Left ventricle myocardium inferior (tissue), 1 donor: ENCODE measurements around the gene RBBP6. TPM values are rescaled to one million over a fixed set of nuclear protein-coding genes. Genes with fewer than 3 reads are reported as not detected.
"Not testable (repeated sequence)": the region's sequence is repeated elsewhere in the genome, so short reads cannot be mapped to it uniquely, and the experiment has no call there.

Experiments used
- DNase-seq: peaks from one replicate; pipeline ENCODE4 v3.0.0-alpha.2; 2020
- H3K27ac ChIP-seq: fragments of 200-600 bp; replicated peaks from 2 replicates; pipeline ENCODE4 v1.8.0; 2021
- H3K27me3 ChIP-seq: fragments of 200-600 bp; 2 replicates; pipeline ENCODE4 v1.8.0; 2021; ENCODE audit warnings: low read depth
- H3K36me3 ChIP-seq: fragments of 200-600 bp; 2 replicates; pipeline ENCODE4 v1.8.0; 2021
- H3K4me1 ChIP-seq: fragments of 200-600 bp; 2 replicates; pipeline ENCODE4 v1.8.0; 2021
- H3K4me3 ChIP-seq: fragments of 200-600 bp; 2 replicates; pipeline ENCODE4 v1.8.0; 2021; ENCODE audit warnings: mild to moderate bottlenecking, moderate library complexity
- H3K9me3 ChIP-seq: fragments of 200-600 bp; replicated peaks from 2 replicates; pipeline ENCODE4 v1.8.0; 2021
- intact Hi-C: fragments of 100-400 bp; cut with micrococcal nuclease; formaldehyde crosslinking; loops from one replicate; pipeline ENCODE4 v1.11.0; 2022
- total RNA-seq: library from RNA; stranded (reverse); fragmentation: NEBNext Ultra II Directional; extraction: Animal tissue kit (Norgen Biotek cat#: 25700); gene quantifications from one replicate; pipeline ENCODE4 v1.2.1, GENCODE V29; 2021
- TF ChIP-seq, protein P1 (sequence below): fragments of 200-600 bp; IDR thresholded peaks from 2 replicates; pipeline ENCODE4 v1.8.0; 2021; ENCODE audit warnings: antibody characterized with exemption, mild to moderate bottlenecking, borderline replicate concordance
- donor health status: DM: no; HTN: yes; CAD: no; lungs with severe emphysema.

RBBP6 gene
- total RNA-seq, 1 donor from 2014 or later = 33.4 TPM

DNA sequence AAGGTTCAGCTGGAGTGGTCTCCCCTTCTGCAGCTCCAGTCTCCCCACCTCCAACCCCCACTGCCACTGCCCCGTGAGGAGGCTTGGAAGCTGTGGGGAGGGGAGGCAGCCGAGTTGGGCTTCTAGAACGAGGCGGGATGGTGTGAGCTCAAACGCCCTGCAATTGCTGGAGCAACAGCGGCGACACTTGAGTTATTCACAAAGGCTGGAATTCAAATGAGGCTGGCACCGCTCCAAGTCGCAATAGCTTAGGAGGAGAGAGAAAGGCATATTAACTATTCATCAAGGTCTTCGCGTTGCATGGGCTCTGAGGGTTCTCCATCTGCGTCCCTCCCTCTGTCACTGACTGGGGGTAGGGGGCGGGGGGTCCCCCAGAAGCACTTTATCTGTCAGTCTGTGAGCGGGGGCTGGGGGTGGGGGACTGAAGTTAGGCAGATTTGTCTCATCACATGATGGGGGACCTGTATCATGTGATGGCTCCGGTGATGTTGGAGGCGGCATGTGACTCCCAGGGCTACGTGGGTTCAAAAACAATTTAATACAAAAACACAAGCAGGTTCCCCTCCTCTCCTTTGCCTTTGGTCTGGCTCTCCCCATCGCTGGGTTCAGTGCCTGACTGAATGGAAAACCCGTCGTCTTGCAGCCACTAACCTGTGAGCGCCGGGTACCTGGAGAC lies 70.5 kb downstream of the RBBP6 start:
- peak; percentile 35 for DNase-seq
- Histone ChIP-seq H3K4me1 (peaks cover 13% of the 10 kb centered on the region), H3K9me3 (no peaks in the 10 kb centered on the region), H3K4me3 (peak overlapping the region; percentile 55), H3K27me3 (peaks cover 49% of the 10 kb centered on the region), H3K36me3 (no peaks in the 10 kb centered on the region), H3K27ac (no peak overlapping the region)
- TF ChIP-seq, protein P1, sequence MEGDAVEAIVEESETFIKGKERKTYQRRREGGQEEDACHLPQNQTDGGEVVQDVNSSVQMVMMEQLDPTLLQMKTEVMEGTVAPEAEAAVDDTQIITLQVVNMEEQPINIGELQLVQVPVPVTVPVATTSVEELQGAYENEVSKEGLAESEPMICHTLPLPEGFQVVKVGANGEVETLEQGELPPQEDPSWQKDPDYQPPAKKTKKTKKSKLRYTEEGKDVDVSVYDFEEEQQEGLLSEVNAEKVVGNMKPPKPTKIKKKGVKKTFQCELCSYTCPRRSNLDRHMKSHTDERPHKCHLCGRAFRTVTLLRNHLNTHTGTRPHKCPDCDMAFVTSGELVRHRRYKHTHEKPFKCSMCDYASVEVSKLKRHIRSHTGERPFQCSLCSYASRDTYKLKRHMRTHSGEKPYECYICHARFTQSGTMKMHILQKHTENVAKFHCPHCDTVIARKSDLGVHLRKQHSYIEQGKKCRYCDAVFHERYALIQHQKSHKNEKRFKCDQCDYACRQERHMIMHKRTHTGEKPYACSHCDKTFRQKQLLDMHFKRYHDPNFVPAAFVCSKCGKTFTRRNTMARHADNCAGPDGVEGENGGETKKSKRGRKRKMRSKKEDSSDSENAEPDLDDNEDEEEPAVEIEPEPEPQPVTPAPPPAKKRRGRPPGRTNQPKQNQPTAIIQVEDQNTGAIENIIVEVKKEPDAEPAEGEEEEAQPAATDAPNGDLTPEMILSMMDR = no peak
- intact Hi-C loops = no loop called here

GRCh38 chr16:24610416-24610755 lies 71.0 kb downstream of the RBBP6 start:
- Histone ChIP-seq H3K4me1 (peaks cover 13% of the 10 kb centered on the region), H3K9me3 (no peaks in the 10 kb centered on the region), H3K27ac (no peak overlapping the region), H3K27me3 (peaks cover 53% of the 10 kb centered on the region), H3K4me3 (peak overlapping the region; percentile 55), H3K36me3 (no peaks in the 10 kb centered on the region)
- TF ChIP-seq, protein P1 = no peak
- DNase-seq = peak; percentile 27
- intact Hi-C loops = no loop called here

GRCh38 chr16:24611310-24611709 lies 71.9 kb downstream of the RBBP6 start:
- Histone ChIP-seq H3K9me3 (no peaks in the 10 kb centered on the region), H3K4me1 (peaks cover 13% of the 10 kb centered on the region), H3K36me3 (no peaks in the 10 kb centered on the region), H3K4me3 (no peak overlapping the region), H3K27ac (no peak overlapping the region), H3K27me3 (peaks cover 53% of the 10 kb centered on the region)
- DNase-seq = no peak
- TF ChIP-seq, protein P1 = no peak
- intact Hi-C loops = no loop called here

DNA sequence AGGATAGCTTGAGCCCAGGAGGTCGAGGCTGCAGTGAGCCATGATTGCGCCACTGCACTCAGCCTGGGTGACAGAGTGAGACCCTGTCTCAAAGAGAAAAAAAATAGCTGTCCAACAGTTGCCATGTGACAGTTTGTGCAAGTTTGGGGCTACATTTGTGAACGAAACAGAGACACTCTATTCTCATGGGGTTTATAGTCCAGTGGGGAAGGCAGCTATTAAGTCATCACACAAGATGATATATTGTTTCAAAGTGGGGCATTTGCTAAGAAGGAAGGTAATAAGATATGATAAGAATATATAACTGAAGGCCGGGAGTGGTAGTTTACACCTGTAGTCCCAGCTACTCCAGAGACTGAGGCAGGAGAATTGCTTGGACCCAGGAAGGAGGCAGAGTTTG lies 73.3 kb downstream of the RBBP6 start:
- no peak overlapping the region for H3K27ac ChIP-seq
- no peaks in the 10 kb centered on the region for H3K36me3 ChIP-seq
- H3K4me1 ChIP-seq = peaks cover 13% of the 10 kb centered on the region
- no peaks in the 10 kb centered on the region for H3K9me3 ChIP-seq
- intact Hi-C loops = no loop called here
- no peak overlapping the region for H3K4me3 ChIP-seq
- DNase-seq = no peak
- peaks cover 53% of the 10 kb centered on the region for H3K27me3 ChIP-seq
- TF ChIP-seq, protein P1 = no peak

DNA sequence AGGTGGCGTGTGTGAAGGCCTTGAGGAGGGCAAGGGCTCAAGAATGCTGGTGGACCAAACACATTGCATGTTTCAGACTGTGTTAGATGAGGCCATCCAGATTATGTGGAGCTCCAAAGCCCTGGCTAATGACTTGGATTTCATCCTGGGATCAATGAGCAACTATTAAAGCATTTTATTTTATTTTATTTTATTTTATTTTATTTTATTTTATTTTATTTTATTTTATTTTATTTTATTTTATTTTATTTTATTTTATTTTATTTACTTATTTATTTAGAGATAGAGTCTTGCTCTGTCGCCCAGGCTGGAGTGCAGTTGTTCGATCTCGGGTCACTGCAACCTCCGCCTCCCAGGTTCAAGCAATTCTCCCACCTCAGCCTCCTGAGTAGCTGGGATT lies 73.9 kb downstream of the RBBP6 start:
- intact Hi-C loops, H3K9me3 ChIP-seq, DNase-seq, H3K27ac ChIP-seq, H3K4me3 ChIP-seq, H3K36me3 ChIP-seq: not testable (repeated sequence)
- peaks cover 53% of the 10 kb centered on the region for H3K27me3 ChIP-seq
- peaks cover 13% of the 10 kb centered on the region for H3K4me1 ChIP-seq

DNA sequence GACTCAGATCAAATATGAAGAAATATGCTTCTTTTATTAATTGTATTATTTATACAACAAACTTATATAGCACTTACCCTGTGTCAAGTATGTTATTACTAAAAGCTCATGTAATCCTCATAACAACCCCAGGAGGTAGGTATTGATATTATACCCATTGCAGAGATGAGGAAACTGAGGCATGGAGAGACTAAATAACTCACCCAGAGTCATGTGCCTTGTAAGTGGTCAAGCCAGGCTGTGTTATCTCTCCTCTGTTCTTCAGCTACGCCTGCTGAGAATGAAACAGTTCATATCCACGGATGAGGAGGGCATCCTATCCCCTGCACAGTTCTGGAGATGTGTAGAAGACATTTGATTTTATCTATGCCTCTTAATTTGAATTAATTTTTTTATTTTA lies 78.1 kb downstream of the RBBP6 start:
- peaks cover 15% of the 10 kb centered on the region for H3K27me3 ChIP-seq
- H3K4me3 ChIP-seq = no peak overlapping the region
- no peaks in the 10 kb centered on the region for H3K36me3 ChIP-seq
- H3K4me1 ChIP-seq = no peaks in the 10 kb centered on the region
- TF ChIP-seq, protein P1 = no peak
- H3K27ac ChIP-seq = no peak overlapping the region
- intact Hi-C loops = no loop called here
- DNase-seq = no peak
- H3K9me3 ChIP-seq = no peaks in the 10 kb centered on the region

Other genes with a start within 250 kb of the RBBP6 start
- 34.3 TPM for gene TNRC6A, start 190.1 kb downstream of the RBBP6 start, total RNA-seq